Stimulated activated naive CD8-positive, alpha-beta T cell treated with anti-CD3 and anti-CD28 coated beads, Interleukin-15, amount 100 ng/mL, for 72 hours (primary cell): ENCODE results near the gene SLC22A12.

Experiments
- ATAC-seq: fragments of 150-1000 bp; cut with Tn5 transposase; 2 replicates; pipeline ENCODE4 v1.10.0; 2021; ENCODE audit warnings: mild to moderate bottlenecking, moderate library complexity
- DNase-seq, 2 donors: peaks; one replicate each; pipeline ENCODE4 v3.0.0; 2021 to 2022
- H3K27ac Mint-ChIP-seq, 2 donors: one replicate each; pipeline ENCODE4 v1.8.0; 2022; ENCODE audit warnings: mild to moderate bottlenecking in 2 of 2, mixed read lengths in 2 of 2, moderate library complexity in 2 of 2
- H3K27me3 Mint-ChIP-seq: one replicate; pipeline ENCODE4 v1.8.0; 2022; ENCODE audit warnings: mixed read lengths
- H3K4me1 Mint-ChIP-seq: one replicate; pipeline ENCODE4 v1.8.0; 2022; ENCODE audit warnings: mild to moderate bottlenecking, mixed read lengths
- H3K4me3 Mint-ChIP-seq, 2 donors: one replicate each; pipeline ENCODE4 v1.8.0; 2022; ENCODE audit warnings: mild to moderate bottlenecking in 2 of 2, mixed read lengths in 2 of 2, moderate library complexity in 1 of 2
- H3K9me3 Mint-ChIP-seq, 2 donors: one replicate each; pipeline ENCODE4 v1.8.0; 2022; ENCODE audit warnings: mixed read lengths in 2 of 2

The SLC22A12 gene

GRCh38 chr11:64620381-64620971 is 29.5 kb downstream of the SLC22A12 start:
- peaks cover 12% of the 10 kb centered on the region for H3K4me1 Mint-ChIP-seq
- H3K9me3 Mint-ChIP-seq: no peaks in the 10 kb centered on the region
- H3K27ac Mint-ChIP-seq: peak overlapping the region in 1 of 2 donors; percentile 36
- H3K27me3 Mint-ChIP-seq: no peaks in the 10 kb centered on the region
- DNase-seq (no peak), ATAC-seq (no peak)
- H3K4me3 Mint-ChIP-seq: no peak overlapping the region

- no peak overlapping the region for H3K4me3 Mint-ChIP-seq
- peaks cover 12% of the 10 kb centered on the region for H3K4me1 Mint-ChIP-seq
- ATAC-seq: no peak
- DNase-seq: no peak
- H3K9me3 Mint-ChIP-seq: no peaks in the 10 kb centered on the region
- no peaks in the 10 kb centered on the region for H3K27me3 Mint-ChIP-seq
- H3K27ac Mint-ChIP-seq: peak overlapping the region in 1 of 2 donors; percentile 36
These were observed 30.4 kb downstream of the SLC22A12 start for GRCh38 chr11:64621283-64622019.

GRCh38 chr11:64622681-64623080 is 31.7 kb downstream of the SLC22A12 start:
- Mint-ChIP-seq H3K9me3 (no peaks in the 10 kb centered on the region), H3K27ac (peak overlapping the region in 1 of 2 donors; percentile 54), H3K4me1 (peaks cover 12% of the 10 kb centered on the region), H3K27me3 (no peaks in the 10 kb centered on the region), H3K4me3 (no peak overlapping the region)
- DNase-seq (no peak), ATAC-seq (peak; percentile 28)

- DNase-seq (no peak), ATAC-seq (no peak)
- Mint-ChIP-seq H3K27ac (no peak overlapping the region), H3K4me3 (no peak overlapping the region), H3K9me3 (no peaks in the 10 kb centered on the region), H3K27me3 (no peaks in the 10 kb centered on the region), H3K4me1 (peaks cover 12% of the 10 kb centered on the region)
These were observed 34.0 kb downstream of the SLC22A12 start for GRCh38 chr11:64624883-64625481.

GRCh38 chr11:64626637-64627036 is 35.6 kb downstream of the SLC22A12 start:
- DNase-seq (no peak), ATAC-seq (no peak)
- Mint-ChIP-seq H3K9me3 (no peaks in the 10 kb centered on the region), H3K4me1 (no peaks in the 10 kb centered on the region), H3K4me3 (no peak overlapping the region), H3K27me3 (no peaks in the 10 kb centered on the region), H3K27ac (no peak overlapping the region)

- H3K9me3 Mint-ChIP-seq: no peaks in the 10 kb centered on the region
- DNase-seq: no peak
- H3K27me3 Mint-ChIP-seq: no peaks in the 10 kb centered on the region
- no peak for ATAC-seq
- no peak overlapping the region for H3K27ac Mint-ChIP-seq
- no peaks in the 10 kb centered on the region for H3K4me1 Mint-ChIP-seq
- no peak overlapping the region for H3K4me3 Mint-ChIP-seq
These were observed 36.4 kb downstream of the SLC22A12 start for GRCh38 chr11:64627371-64627770.

GRCh38 chr11:64628596-64628995 is 37.6 kb downstream of the SLC22A12 start:
- no peaks in the 10 kb centered on the region for H3K9me3 Mint-ChIP-seq
- no peak for ATAC-seq
- no peaks in the 10 kb centered on the region for H3K27me3 Mint-ChIP-seq
- no peak overlapping the region for H3K27ac Mint-ChIP-seq
- H3K4me1 Mint-ChIP-seq: peaks cover 4% of the 10 kb centered on the region
- DNase-seq: no peak
- no peak overlapping the region for H3K4me3 Mint-ChIP-seq

GRCh38 chr11:64629103-64629502 is 38.1 kb downstream of the SLC22A12 start:
- Mint-ChIP-seq H3K4me3 (no peak overlapping the region), H3K27ac (no peak overlapping the region), H3K4me1 (peaks cover 9% of the 10 kb centered on the region), H3K27me3 (peaks cover 2% of the 10 kb centered on the region), H3K9me3 (no peaks in the 10 kb centered on the region)
- ATAC-seq: no peak
- DNase-seq: no peak

- Mint-ChIP-seq H3K27ac (peak overlapping the region in 1 of 2 donors; percentile 8), H3K9me3 (no peaks in the 10 kb centered on the region), H3K27me3 (peaks cover 10% of the 10 kb centered on the region), H3K4me1 (peaks cover 11% of the 10 kb centered on the region), H3K4me3 (no peak overlapping the region)
- DNase-seq (no peak), ATAC-seq (no peak)
These were observed 39.0 kb downstream of the SLC22A12 start for GRCh38 chr11:64629796-64630562.

- peaks cover 19% of the 10 kb centered on the region for H3K27me3 Mint-ChIP-seq
- no peak overlapping the region for H3K27ac Mint-ChIP-seq
- ATAC-seq: no peak
- no peaks in the 10 kb centered on the region for H3K9me3 Mint-ChIP-seq
- DNase-seq: no peak
- no peak overlapping the region for H3K4me3 Mint-ChIP-seq
- H3K4me1 Mint-ChIP-seq: peaks cover 11% of the 10 kb centered on the region
These were observed 40.7 kb downstream of the SLC22A12 start for GRCh38 chr11:64631675-64632074.

- Mint-ChIP-seq H3K27me3 (peaks cover 19% of the 10 kb centered on the region), H3K4me1 (peaks cover 11% of the 10 kb centered on the region), H3K27ac (no peak overlapping the region), H3K9me3 (no peaks in the 10 kb centered on the region), H3K4me3 (no peak overlapping the region)
- ATAC-seq (no peak), DNase-seq (no peak)
These were observed 41.2 kb downstream of the SLC22A12 start for GRCh38 chr11:64632237-64632636.

GRCh38 chr11:64632654-64633053 is 41.6 kb downstream of the SLC22A12 start:
- H3K4me3 Mint-ChIP-seq: no peak overlapping the region
- no peak for ATAC-seq
- peaks cover 19% of the 10 kb centered on the region for H3K27me3 Mint-ChIP-seq
- no peak for DNase-seq
- H3K27ac Mint-ChIP-seq: no peak overlapping the region
- H3K9me3 Mint-ChIP-seq: no peaks in the 10 kb centered on the region
- H3K4me1 Mint-ChIP-seq: peaks cover 11% of the 10 kb centered on the region

- Mint-ChIP-seq H3K4me1 (peaks cover 11% of the 10 kb centered on the region), H3K4me3 (no peak overlapping the region), H3K27ac (no peak overlapping the region), H3K27me3 (peaks cover 19% of the 10 kb centered on the region), H3K9me3 (no peaks in the 10 kb centered on the region)
- no peak for DNase-seq
- no peak for ATAC-seq
These were observed 42.6 kb downstream of the SLC22A12 start for GRCh38 chr11:64633555-64634159.

GRCh38 chr11:64637334-64638017 is 46.5 kb downstream of the SLC22A12 start:
- Mint-ChIP-seq H3K27me3 (peaks cover 19% of the 10 kb centered on the region), H3K4me1 (peaks cover 11% of the 10 kb centered on the region), H3K27ac (no peak overlapping the region), H3K4me3 (no peak overlapping the region), H3K9me3 (no peaks in the 10 kb centered on the region)
- no peak for DNase-seq
- no peak for ATAC-seq
